ENCODE measurements around the gene PAX2.

DNA sequence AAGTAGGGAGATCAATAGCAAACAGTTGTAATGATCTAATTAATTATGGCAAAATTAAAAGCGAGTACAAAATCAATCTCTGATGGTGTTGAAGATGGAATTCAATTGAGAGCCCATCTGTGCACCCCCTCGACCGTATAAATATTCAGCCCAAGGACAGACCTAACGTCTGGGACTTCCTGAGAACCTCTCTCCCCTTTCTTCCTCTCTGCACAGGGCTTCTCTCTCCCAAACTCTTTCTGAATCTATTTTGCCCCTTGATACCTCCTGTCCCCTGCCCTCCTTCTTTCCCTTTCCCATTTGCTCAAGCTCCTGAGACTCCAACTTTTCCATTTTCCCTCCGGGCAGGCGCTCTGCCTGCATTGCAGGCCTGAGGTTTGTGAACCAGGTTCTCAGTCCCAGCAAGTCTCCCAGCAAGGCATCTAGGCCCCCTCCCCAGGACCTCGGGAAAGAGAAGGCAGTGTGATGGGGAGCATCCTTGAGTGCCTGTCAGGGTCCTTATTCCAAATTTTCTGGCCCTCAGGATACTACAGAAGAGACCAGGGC is 8.5 kb upstream of the PAX2 start:
- TF ChIP-seq, protein P1, sequence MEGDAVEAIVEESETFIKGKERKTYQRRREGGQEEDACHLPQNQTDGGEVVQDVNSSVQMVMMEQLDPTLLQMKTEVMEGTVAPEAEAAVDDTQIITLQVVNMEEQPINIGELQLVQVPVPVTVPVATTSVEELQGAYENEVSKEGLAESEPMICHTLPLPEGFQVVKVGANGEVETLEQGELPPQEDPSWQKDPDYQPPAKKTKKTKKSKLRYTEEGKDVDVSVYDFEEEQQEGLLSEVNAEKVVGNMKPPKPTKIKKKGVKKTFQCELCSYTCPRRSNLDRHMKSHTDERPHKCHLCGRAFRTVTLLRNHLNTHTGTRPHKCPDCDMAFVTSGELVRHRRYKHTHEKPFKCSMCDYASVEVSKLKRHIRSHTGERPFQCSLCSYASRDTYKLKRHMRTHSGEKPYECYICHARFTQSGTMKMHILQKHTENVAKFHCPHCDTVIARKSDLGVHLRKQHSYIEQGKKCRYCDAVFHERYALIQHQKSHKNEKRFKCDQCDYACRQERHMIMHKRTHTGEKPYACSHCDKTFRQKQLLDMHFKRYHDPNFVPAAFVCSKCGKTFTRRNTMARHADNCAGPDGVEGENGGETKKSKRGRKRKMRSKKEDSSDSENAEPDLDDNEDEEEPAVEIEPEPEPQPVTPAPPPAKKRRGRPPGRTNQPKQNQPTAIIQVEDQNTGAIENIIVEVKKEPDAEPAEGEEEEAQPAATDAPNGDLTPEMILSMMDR (IDR thresholded peaks at IDR 0.05): no peak
- no peak for TF ChIP-seq CEBPB (IDR thresholded peaks at IDR 0.05)
- no peak for TF ChIP-seq CHD2 (IDR thresholded peaks at IDR 0.05; ENCODE audit: low read length, partially characterized antibody)
- TF ChIP-seq, protein P2, sequence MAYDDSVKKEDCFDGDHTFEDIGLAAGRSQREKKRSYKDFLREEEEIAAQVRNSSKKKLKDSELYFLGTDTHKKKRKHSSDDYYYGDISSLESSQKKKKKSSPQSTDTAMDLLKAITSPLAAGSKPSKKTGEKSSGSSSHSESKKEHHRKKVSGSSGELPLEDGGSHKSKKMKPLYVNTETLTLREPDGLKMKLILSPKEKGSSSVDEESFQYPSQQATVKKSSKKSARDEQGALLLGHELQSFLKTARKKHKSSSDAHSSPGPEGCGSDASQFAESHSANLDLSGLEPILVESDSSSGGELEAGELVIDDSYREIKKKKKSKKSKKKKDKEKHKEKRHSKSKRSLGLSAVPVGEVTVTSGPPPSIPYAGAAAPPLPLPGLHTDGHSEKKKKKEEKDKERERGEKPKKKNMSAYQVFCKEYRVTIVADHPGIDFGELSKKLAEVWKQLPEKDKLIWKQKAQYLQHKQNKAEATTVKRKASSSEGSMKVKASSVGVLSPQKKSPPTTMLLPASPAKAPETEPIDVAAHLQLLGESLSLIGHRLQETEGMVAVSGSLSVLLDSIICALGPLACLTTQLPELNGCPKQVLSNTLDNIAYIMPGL (CRISPR knock-in tag; IDR thresholded peaks at IDR 0.05; ENCODE audit: borderline replicate concordance): no peak
- no peak for TF ChIP-seq HOXA7 (CRISPR knock-in tag; IDR thresholded peaks at IDR 0.05)

Measured in A549 (cell line).